K562 (cell line): ENCODE measurements around the gene RTF2. TPM values are rescaled to one million over a fixed set of nuclear protein-coding genes. Genes with fewer than 3 reads are reported as not detected.

ENCODE experiments used
- ATAC-seq: fragments of 200-7000 bp; cut with Tn5 transposase; 3 replicates; pipeline ENCODE4 v1.9.1; 2020; ENCODE audit warnings: moderate library complexity
- BruUV-seq: library from RNA; stranded (reverse); fragments of 400-500 nt; replicated peaks from 2 replicates; lab custom pipeline; 2021; lab: Mats Ljungman, UMichigan
- CTCF ChIA-PET: fragments of 300-600 bp; formaldehyde crosslinking; extraction: SDS; loops from one replicate; lab custom pipeline; 2021; ENCODE audit warnings: low intra/inter-chr PET ratio; lab: Yijun Ruan, JAX
- POLR2A ChIA-PET: fragments of 300-600, 350-650 bp; sonication (Branson Sonifier 250); formaldehyde crosslinking; extraction: SDS; loops from one replicate; lab custom pipeline; 2021; ENCODE audit warnings: antibody characterized with exemption, inconsistent platforms; lab: Yijun Ruan, JAX
- DNase-seq, 4 experiments: peaks; one replicate each; pipeline versions ENCODE4 v3.0.0 to v3.0.0-alpha.2; 2011 to 2018; ENCODE audit warnings: low spot score in 3 of 4, mixed read lengths in 3 of 4; ENCODE audit errors: extremely low read depth in 1 of 4
- FAIRE-seq: peaks from 2 replicates; lab custom pipeline; 2011; peaks lifted over from hg19 to GRCh38; lab: Jason Lieb, UNC
- H2AFZ ChIP-seq: 2 replicates; pipeline ENCODE4 v1.6.0; 2011; ENCODE audit warnings: low read depth, low read length, control low read depth, inconsistent platforms
- H3K27ac ChIP-seq: fragments of 200-600 bp; 3 replicates; pipeline ENCODE4 v1.8.0; 2011; ENCODE audit warnings: low read depth, mild to moderate bottlenecking, control low read depth, inconsistent platforms, low read length, moderate library complexity, mixed read lengths; ENCODE audit errors: extremely low read depth
- H3K27me3 ChIP-seq, 2 experiments: fragments of 300-600 bp in 1 of 2; 2 replicates in 1 of 2; 3 replicates in 1 of 2; pipeline versions ENCODE4 v1.6.0 to v1.8.0; 2011; ENCODE audit warnings: inconsistent platforms in 2 of 2, low read length in 2 of 2, mild to moderate bottlenecking in 1 of 2, mixed read lengths in 1 of 2, moderate library complexity in 1 of 2; ENCODE audit not compliant: control insufficient read depth in 2 of 2, insufficient read depth in 2 of 2
- H3K36me3 ChIP-seq: fragments of 300-600 bp; 3 replicates; pipeline ENCODE4 v1.8.0; 2011; ENCODE audit warnings: mild to moderate bottlenecking, low read length, inconsistent platforms; ENCODE audit not compliant: control insufficient read depth, insufficient read depth
- H3K4me1 ChIP-seq, 2 experiments: fragments of 200-600 bp in 1 of 2; replicated peaks in 1 of 2; 2 replicates in 1 of 2; 3 replicates in 1 of 2; pipeline versions ENCODE4 v1.5.1 to v1.8.0; 2011; ENCODE audit warnings: inconsistent platforms in 2 of 2, low read length in 2 of 2, mild to moderate bottlenecking in 1 of 2, mixed read lengths in 1 of 2, moderate library complexity in 1 of 2; ENCODE audit not compliant: control insufficient read depth in 2 of 2, insufficient read depth in 2 of 2
- H3K4me2 ChIP-seq: 2 replicates; pipeline ENCODE4 v1.6.1; 2011; ENCODE audit warnings: low read length, control low read depth, inconsistent platforms, mixed read lengths; ENCODE audit not compliant: insufficient read depth
- H3K4me3 ChIP-seq: fragments of 200-600 bp; sonication (generic), shearing (Covaris generic); 2 replicates; pipeline ENCODE4 v1.5.1; 2016; ENCODE audit warnings: control low read depth, inconsistent platforms
- H3K79me2 ChIP-seq: fragments of 200-600 bp; 3 replicates; pipeline ENCODE4 v1.8.0; 2011; ENCODE audit warnings: low read length, inconsistent platforms; ENCODE audit not compliant: control insufficient read depth, insufficient read depth
- H3K9ac ChIP-seq, 2 experiments: 2 replicates each; pipeline versions ENCODE4 v1.6.0 to v1.6.1; 2011; ENCODE audit warnings: low read depth in 2 of 2, low read length in 2 of 2, control low read depth in 1 of 2, inconsistent platforms in 1 of 2, mild to moderate bottlenecking in 1 of 2, mixed read lengths in 1 of 2; ENCODE audit not compliant: insufficient read depth in 1 of 2
- H3K9me1 ChIP-seq: one replicate; pipeline ENCODE4 v1.6.0; 2011; ENCODE audit warnings: inconsistent platforms, mild to moderate bottlenecking, low read length, moderate library complexity; ENCODE audit not compliant: control insufficient read depth, insufficient read depth
- H3K9me3 ChIP-seq: replicated peaks from 2 replicates; pipeline ENCODE4 v1.5.1; 2011; ENCODE audit warnings: low read depth, low read length, inconsistent platforms; ENCODE audit not compliant: control insufficient read depth, insufficient read depth
- H4K20me1 ChIP-seq: replicated peaks from 2 replicates; pipeline ENCODE4 v1.6.1; 2011; ENCODE audit warnings: low read length, inconsistent platforms, mixed read lengths; ENCODE audit not compliant: control insufficient read depth, insufficient read depth
- BRF1 ChIP-seq: IDR thresholded peaks from 3 replicates; pipeline ENCODE4 v1.6.1; 2011; ENCODE audit warnings: borderline replicate concordance, mild to moderate bottlenecking; ENCODE audit not compliant: insufficient read length; ENCODE audit errors: extremely low read depth
- CHD2 ChIP-seq: IDR thresholded peaks from 2 replicates; pipeline ENCODE4 v1.6.1; 2011; ENCODE audit warnings: low read depth, low read length
- CTBP1 ChIP-seq: fragments of 450-650 bp; IDR thresholded peaks from 2 replicates; pipeline ENCODE4 v1.6.1; 2016; ENCODE audit warnings: borderline replicate concordance
- DIDO1 ChIP-seq: fragments of 450-650 bp; IDR thresholded peaks from 2 replicates; pipeline ENCODE4 v1.6.1; 2016; ENCODE audit warnings: low read depth, missing biosample characterization, missing genetic modification characterization
- HNRNPUL1 ChIP-seq: fragments of 200-400 bp; formaldehyde crosslinking; IDR thresholded peaks from 2 replicates; pipeline ENCODE4 v1.6.1; 2017; ENCODE audit warnings: low read length
- MTF1 ChIP-seq: fragments of 250-450 bp; sonication (Bioruptor Pico); IDR thresholded peaks from 2 replicates; pipeline ENCODE4 v1.9.0; 2021; ENCODE audit warnings: moderate library complexity, mild to moderate bottlenecking, inconsistent platforms, borderline replicate concordance
- POLR2G ChIP-seq: fragments of 200-400 bp; formaldehyde crosslinking; IDR thresholded peaks from 2 replicates; pipeline ENCODE4 v1.6.1; 2017; ENCODE audit warnings: low read depth, mild to moderate bottlenecking, antibody characterized with exemption, low read length, moderate library complexity
- POLR3A ChIP-seq: IDR thresholded peaks from 2 replicates; pipeline ENCODE4 v1.6.1; 2011; ENCODE audit warnings: borderline replicate concordance, mild to moderate bottlenecking, moderate library complexity; ENCODE audit not compliant: insufficient read length, insufficient read depth; ENCODE audit errors: extremely low read depth
- RB1 ChIP-seq: fragments of 450-650 bp; IDR thresholded peaks from 2 replicates; pipeline ENCODE4 v1.6.1; 2017; ENCODE audit warnings: low read depth, mild to moderate bottlenecking
- SREBF1 ChIP-seq: fragments of 150-350 bp; IDR thresholded peaks from 2 replicates; pipeline ENCODE4 v1.6.1; 2014; ENCODE audit warnings: antibody characterized with exemption, low read depth, low read length, borderline replicate concordance
- XRCC5 ChIP-seq: fragments of 200-400 bp; formaldehyde crosslinking; IDR thresholded peaks from 2 replicates; pipeline ENCODE4 v1.6.1; 2017; ENCODE audit warnings: low read depth, mild to moderate bottlenecking, low read length
- YBX1 ChIP-seq: fragments of 450-650 bp; IDR thresholded peaks from 2 replicates; pipeline ENCODE4 v1.7.1; 2016; ENCODE audit warnings: mild to moderate bottlenecking
- ZBTB33 ChIP-seq: sonication (generic); formaldehyde crosslinking; IDR thresholded peaks from 2 replicates; pipeline ENCODE4 v1.8.1; 2023; ENCODE audit warnings: mild to moderate bottlenecking, missing genetic modification reagents
- ZNF140 ChIP-seq: fragments of 250-450 bp; sonication (Bioruptor Pico); IDR thresholded peaks from 2 replicates; pipeline ENCODE4 v1.8.0; 2021; ENCODE audit warnings: moderate library complexity, mild to moderate bottlenecking, inconsistent platforms
- ZNF184 ChIP-seq: sonication (generic); formaldehyde crosslinking; IDR thresholded peaks from 2 replicates; pipeline ENCODE4 v1.5.0; 2020; ENCODE audit warnings: missing genetic modification reagents
- ZNF23 ChIP-seq: fragments of 250-450 bp; sonication (Bioruptor Pico); IDR thresholded peaks from 2 replicates; pipeline ENCODE4 v1.4.0; 2020; ENCODE audit warnings: mild to moderate bottlenecking
- ZNF282 ChIP-seq: sonication (generic); formaldehyde crosslinking; IDR thresholded peaks from 2 replicates; pipeline ENCODE4 v1.8.1; 2023; ENCODE audit warnings: missing genetic modification reagents
- WGBS: fragments of 100-300 bp; shearing (Covaris generic); methylation state at CpG from one replicate; pipeline ENCODE4 v1.1.6; 2016; ENCODE audit warnings: low coverage, mixed read lengths; ENCODE audit not compliant: insufficient coverage; ENCODE audit errors: missing lambda C conversion rate; 5-methylcytosine and 5-hydroxymethylcytosine counted together
- in situ Hi-C: fragments of 300-500 bp; cut with MboI; formaldehyde crosslinking; loops from 4 replicates; pipeline ENCODE4 v1.15.0; 2018; ENCODE audit warnings: inconsistent platforms, mixed read lengths
- intact Hi-C: fragments of 100-400 bp; cut with micrococcal nuclease; formaldehyde crosslinking; loops from 2 replicates; pipeline ENCODE4 v1.14.2; 2022
- polyA plus RNA-seq, 8 experiments: library from polyadenylated mRNA; depleted of rRNA in 4 of 8; stranded (reverse) in 5 of 8; unstranded in 3 of 8; fragments of >200 nt; fragmentation: Nextera tagmentation in 2 of 8; fragmentation: Illumina TruSeq in 1 of 8; extraction: Ambion mirVana in 2 of 8; extraction: Trizol in 1 of 8; gene quantifications; 2 replicates each; pipeline versions ENCODE4 v1.2.1 to v1.2.3, GENCODE V29; 2011 to 2014; ENCODE audit warnings: inconsistent platforms in 1 of 8, missing spikeins in 1 of 8
- total RNA-seq, 7 experiments: library from RNA; depleted of rRNA in 6 of 7; stranded (reverse); fragments of >200 nt in 6 of 7; fragmentation: Illumina TruSeq in 2 of 7; extraction: Trizol in 2 of 7; gene quantifications; 2 replicates each; pipeline versions ENCODE4 v1.2.1 to v1.2.3, GENCODE V29; 2011 to 2021; ENCODE audit warnings: low replicate concordance in 1 of 7
- TF ChIP-seq, protein P1 (sequence below), 2 experiments: IDR thresholded peaks in 1 of 2; conservative IDR thresholded peaks in 1 of 2; 2 replicates each; pipeline ENCODE4 v1.6.1; 2016; ENCODE audit warnings: low read depth in 2 of 2, mild to moderate bottlenecking in 1 of 2, missing compliant biosample characterization in 1 of 2, missing genetic modification characterization in 1 of 2, moderate library complexity in 1 of 2

The RTF2 gene
- total and polyA plus RNA-seq, 9 of the 15 experiments (the other 6 are each of a cell fraction or from before 2014, with no cell fraction given), result 67.0 to 177 (median 84.9) TPM

DNA sequence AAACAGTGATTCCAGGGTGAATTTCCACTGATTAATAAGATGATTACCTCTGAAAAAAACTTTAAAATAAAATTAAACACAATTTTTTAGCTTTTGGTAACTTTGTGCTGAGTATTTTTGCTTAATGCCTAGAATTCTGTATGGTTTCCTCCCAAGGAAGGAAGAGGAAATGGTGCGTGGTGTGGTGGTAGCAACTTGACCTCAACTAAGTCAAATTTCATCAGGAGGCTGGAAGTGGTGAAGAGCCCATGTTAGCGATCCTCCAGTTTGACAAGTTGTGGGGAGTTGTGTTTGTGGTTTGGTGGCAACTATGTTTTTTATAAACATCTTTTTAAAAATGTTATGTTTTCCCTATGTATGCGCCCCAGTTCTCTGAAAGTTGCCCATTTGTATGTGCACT lies 5.0 kb upstream of the RTF2 start:
- intact Hi-C loops, result no loop called here
- no TSS peak for BruUV-seq
- TF ChIP-seq MTF1, result no peak
- TF ChIP-seq XRCC5, result no peak
- TF ChIP-seq CHD2, result no peak
- TF ChIP-seq ZNF184 (CRISPR knock-in tag), result no peak
- TF ChIP-seq POLR2G, result no peak
- TF ChIP-seq BRF1, result no peak
- TF ChIP-seq, protein P1, sequence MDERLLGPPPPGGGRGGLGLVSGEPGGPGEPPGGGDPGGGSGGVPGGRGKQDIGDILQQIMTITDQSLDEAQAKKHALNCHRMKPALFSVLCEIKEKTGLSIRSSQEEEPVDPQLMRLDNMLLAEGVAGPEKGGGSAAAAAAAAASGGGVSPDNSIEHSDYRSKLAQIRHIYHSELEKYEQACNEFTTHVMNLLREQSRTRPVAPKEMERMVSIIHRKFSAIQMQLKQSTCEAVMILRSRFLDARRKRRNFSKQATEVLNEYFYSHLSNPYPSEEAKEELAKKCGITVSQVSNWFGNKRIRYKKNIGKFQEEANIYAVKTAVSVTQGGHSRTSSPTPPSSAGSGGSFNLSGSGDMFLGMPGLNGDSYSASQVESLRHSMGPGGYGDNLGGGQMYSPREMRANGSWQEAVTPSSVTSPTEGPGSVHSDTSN (CRISPR knock-in tag; IDR thresholded peaks at IDR 0.05; ENCODE audit: low read depth), result no peak
- TF ChIP-seq, protein P1 (tag; conservative IDR thresholded peaks at IDR 0.05; ENCODE audit: low read depth), result no peak
- no peak for TF ChIP-seq RB1
- TF ChIP-seq DIDO1 (tag), result no peak
- no peak for TF ChIP-seq ZNF23 (CRISPR knock-in tag)
- no peak for TF ChIP-seq CTBP1
- TF ChIP-seq SREBF1, result no peak
- TF ChIP-seq ZBTB33 (CRISPR knock-in tag), result no peak
- TF ChIP-seq POLR3A, result no peak
- TF ChIP-seq ZNF282 (CRISPR knock-in tag), result no peak
- TF ChIP-seq ZNF140 (CRISPR knock-in tag), result no peak
- TF ChIP-seq YBX1, result no peak
- no peak for TF ChIP-seq HNRNPUL1

More for the DNA sequence above, 5.0 kb upstream of the RTF2 start:
- Histone ChIP-seq H3K9me3 (no peaks in the 10 kb centered on the region), H3K27me3 (no peaks in the 10 kb centered on the region), H3K27ac (no peak overlapping the region), H3K9ac (no peak overlapping the region), H3K4me2 (no peak overlapping the region), H3K79me2 (peaks cover under 1% of the 10 kb centered on the region; the same call in 2 of the 3 replicates), H3K36me3 (peaks cover 24% of the 10 kb centered on the region; the same call in 2 of the 3 replicates), H3K4me1 (peaks cover 0 to 5% of the 10 kb centered on the region in 2 experiments; a peak in 3 of 5 replicates), H4K20me1 (no peaks in the 10 kb centered on the region), H3K9me1 (no peaks in the 10 kb centered on the region), H3K4me3 (no peak overlapping the region), H2AFZ (no peak overlapping the region)
- 69% methylated on average over 3 of the region's 3 CpGs for WGBS
- ChIA-PET POLR2A (interaction anchor here (1.1 kb wide), 1 partner anchor 81 kb away, joined by 3 read pairs; no protein-coding TSS in a partner anchor), CTCF (no interaction called here)
- FAIRE-seq, result no peak
- in situ Hi-C loops, result no loop called here
- no peak for DNase-seq
- ATAC-seq, result no peak
